ENCODE data around the gene UBAP2L.
"Not testable (repeated sequence)": the region's sequence is repeated elsewhere in the genome, so short reads cannot be mapped to it uniquely, and the experiment has no call there.

DNA sequence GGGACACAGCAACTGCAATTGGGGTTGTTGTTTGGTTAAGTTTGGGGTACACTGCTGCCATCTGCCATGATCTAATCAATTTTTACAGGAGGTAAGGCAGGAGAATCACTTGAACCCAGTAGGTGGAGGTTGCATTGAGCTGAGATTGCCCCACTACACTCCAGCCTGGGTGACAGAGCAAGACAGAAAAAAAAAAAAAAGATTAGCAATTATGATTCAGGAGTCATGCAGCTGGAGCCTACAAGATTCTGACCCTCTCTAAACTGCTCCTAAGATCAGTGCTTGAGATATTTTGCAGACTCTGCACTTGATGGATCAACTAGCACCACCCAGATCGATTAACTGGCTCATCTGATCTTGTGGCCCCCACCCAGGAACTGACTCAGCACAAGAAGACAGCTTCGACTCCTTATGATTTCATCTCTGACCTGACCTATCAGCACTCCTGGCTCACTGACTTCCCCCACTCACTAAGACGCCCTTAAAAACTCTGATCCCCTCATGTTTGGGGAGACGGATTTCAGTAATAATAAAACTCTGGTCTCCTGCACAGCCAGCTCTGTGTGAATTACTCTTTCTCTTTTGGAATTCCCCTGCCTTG lies 87.0 kb downstream of the UBAP2L start:
- TF ChIP-seq, protein P1, sequence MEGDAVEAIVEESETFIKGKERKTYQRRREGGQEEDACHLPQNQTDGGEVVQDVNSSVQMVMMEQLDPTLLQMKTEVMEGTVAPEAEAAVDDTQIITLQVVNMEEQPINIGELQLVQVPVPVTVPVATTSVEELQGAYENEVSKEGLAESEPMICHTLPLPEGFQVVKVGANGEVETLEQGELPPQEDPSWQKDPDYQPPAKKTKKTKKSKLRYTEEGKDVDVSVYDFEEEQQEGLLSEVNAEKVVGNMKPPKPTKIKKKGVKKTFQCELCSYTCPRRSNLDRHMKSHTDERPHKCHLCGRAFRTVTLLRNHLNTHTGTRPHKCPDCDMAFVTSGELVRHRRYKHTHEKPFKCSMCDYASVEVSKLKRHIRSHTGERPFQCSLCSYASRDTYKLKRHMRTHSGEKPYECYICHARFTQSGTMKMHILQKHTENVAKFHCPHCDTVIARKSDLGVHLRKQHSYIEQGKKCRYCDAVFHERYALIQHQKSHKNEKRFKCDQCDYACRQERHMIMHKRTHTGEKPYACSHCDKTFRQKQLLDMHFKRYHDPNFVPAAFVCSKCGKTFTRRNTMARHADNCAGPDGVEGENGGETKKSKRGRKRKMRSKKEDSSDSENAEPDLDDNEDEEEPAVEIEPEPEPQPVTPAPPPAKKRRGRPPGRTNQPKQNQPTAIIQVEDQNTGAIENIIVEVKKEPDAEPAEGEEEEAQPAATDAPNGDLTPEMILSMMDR (IDR thresholded peaks at IDR 0.05): not testable (repeated sequence)
- TF ChIP-seq POLR2A (IDR thresholded peaks at IDR 0.05): not testable (repeated sequence)

Measured in sigmoid colon (tissue), 3 donors.